NOMO-1 treated with DMSO at 0.1 percent for 48 hours (cell line): Measurements from ENCODE around the gene MAJIN.
"Not testable (repeated sequence)": the region's sequence is repeated elsewhere in the genome, so short reads cannot be mapped to it uniquely, and the experiment has no call there.

Experiments
- DNase-seq: peaks from one replicate; lab custom pipeline; 2025; ENCODE audit not compliant: unreplicated experiment; lab: John Stamatoyannopoulos, UW

MAJIN gene, protein sequence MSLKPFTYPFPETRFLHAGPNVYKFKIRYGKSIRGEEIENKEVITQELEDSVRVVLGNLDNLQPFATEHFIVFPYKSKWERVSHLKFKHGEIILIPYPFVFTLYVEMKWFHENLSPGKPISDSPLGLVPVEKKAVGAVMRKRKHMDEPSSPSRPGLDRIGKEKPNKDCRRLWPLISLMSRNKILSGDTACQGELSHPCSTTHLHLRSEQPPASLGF

GRCh38 chr11:64971421-64972233, at the start of gene MAJIN:
Gene MAJIN, minus strand, starts transcription at chr11:64972108. Its CDS starts 12,703 bp downstream, at chr11:64959405.
- peak; percentile 23 for DNase-seq

GRCh38 chr11:65021509-65021908, 49.6 kb upstream of the MAJIN start:
- no peak for DNase-seq

DNA sequence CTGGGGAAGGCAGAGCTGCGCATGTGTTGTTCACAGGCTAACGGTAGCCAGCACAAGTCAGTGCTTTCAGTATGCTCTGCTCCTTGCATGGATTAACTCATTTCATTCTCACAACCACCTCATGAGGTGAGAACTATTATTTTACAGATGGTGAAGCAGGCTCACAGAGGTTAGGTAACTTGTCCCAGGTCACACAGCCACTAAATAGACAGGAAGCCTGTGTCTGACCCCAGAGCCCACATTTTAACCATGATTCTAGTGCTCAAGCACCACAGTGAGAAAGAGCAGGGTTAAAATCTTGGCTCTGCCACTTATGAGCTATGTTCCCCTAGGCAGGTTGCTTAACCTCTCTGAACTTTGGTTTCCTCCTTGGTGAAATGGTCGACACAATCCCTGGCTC, 49.1 kb upstream of the MAJIN start:
- no peak for DNase-seq

DNA sequence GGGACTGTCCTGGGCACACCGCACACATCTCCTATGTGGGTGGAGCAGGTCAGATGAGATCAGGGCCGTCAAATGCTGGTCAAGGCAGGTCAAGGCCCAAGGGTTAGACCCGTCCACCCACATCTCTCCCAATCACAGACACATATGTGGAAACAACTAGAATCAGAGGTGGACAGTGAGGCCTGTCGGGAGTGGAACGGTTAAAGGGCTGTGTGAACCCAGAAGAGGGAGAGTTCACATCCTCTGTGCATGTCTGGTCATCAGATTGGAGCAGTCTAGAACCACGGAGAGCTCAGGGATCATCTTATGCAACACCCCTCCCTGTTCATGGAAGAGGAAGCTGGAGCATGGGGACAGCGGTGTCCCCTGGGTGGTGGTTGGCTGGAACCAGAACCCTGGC, 47.9 kb upstream of the MAJIN start:
- DNase-seq, result no peak

DNA sequence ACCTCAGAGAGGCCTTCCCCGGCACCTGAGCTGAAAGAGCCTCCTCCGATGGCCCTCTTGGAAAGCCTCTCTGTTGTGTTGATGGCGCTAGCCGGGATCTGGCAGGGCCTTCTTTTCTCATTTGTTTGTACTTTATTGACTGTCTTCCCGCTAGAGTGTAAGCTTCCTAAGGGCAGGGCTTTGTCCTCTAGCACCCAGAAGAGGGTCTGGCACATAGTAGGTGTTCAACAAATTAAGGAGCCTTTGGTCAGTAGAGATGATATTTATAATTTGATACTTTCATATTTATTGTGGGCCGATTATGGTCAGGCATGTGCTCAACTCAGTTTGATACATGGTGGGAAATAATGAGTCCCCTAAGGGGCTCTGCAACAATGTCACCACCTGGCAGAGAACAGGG, 46.0 kb upstream of the MAJIN start:
- DNase-seq, result no peak

DNA sequence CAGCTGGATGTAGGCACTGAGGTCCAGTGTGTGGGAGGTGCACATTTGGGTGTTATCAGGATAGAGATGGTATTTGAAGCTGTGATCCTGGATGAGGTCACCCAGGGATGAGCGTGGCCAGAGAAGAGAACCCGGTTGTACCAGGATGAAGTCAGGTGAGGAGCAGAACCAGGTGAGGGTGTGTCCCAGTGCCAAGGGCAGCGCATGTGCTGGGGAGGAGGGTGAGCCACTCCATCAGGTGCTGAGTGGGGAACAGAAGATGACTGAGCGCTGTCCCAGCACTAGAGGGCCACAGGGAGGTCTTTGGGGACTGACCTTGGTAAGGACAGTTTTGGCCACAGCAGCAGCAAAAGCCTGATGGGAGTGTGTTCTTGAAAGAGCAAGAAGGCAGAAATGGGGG, 44.8 kb upstream of the MAJIN start:
- no peak for DNase-seq

DNA sequence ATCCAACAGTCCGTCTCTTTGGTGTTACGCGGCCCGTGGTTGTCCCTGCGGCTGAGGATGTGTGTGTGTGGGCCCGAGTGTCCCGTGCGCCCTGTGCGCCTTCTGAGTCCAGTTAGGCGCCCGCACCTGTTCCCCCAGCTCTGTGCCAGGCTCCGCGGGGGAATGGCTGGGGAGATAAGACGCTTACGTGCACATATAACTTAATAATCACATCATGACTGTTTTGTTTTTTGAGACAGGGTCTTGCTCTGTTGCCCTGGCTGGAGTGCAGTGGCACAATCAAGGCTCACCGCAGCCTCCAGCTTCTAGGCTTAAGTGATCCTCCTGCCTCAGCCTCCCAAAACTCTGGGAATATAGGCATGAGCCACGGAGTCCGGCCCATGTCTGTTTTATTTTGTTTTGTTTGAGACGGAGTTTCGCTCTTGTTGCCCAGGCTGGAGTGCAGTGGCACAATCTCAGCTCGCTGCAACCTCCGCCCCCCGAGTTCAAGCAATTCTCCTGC, 42.9 kb upstream of the MAJIN start:
- peak; percentile 16 for DNase-seq

- DNase-seq, result peak; percentile 74
Observed at GRCh38 chr11:65013888-65014725, 42.2 kb upstream of the MAJIN start, which contains the start of gene ARL2. Gene ARL2, plus strand, starts transcription at chr11:65014160. Its CDS starts 48 bp downstream, at chr11:65014208.

DNA sequence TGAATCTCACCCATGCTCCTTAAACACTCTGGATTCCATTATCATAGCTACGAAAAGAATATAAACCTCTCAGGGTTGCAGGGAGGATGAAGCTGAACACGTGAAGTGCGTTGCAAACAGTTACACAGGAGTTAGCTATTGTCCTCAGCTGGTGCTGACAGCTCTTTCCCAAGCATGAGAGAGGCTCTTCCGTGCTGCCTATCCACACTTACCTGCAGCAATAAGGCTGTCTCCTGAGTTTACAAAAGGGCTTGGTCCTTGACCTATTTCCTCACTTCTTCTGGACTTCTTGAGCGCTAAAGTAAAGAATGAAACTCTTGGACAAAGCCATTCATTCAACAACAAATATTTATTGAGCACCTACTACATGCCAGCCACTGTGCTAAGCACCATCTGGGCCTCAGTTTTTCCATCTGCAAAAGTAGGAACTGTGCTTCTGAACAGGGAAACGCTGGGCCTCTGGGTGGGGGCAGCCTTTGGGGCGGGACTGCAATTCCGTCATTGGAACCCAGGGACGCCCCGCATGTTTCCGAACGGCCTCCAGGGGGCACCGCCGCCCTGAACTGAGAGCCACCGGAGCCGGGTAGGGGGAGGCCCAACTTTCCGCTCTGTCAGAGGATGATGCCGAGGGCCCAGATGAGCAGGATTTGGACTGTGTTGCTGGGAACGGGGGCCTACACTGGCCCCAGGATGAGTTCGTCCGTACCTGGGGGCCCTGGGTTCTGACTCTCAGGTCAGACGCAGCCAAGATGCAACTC, 41.4 kb upstream of the MAJIN start:
- peak; percentile 93 for DNase-seq

DNA sequence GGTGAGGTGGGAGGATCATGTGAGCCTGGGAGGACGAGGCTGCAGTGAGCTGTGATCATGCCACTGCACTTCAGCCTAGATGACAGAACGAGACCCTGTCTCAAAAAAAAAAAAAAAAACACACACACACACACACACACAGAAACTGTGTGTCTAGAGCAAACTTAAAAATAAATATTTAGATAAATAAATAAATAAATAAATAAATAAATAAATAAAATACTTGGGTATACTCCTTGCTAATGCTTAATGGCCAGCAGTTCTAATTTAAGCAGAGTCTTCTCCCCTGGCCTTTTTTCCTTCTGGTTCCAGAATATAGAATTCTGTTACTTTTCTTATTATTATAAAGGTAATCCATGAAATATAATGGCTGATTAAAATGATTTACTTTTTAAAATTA, 37.0 kb upstream of the MAJIN start:
- no peak for DNase-seq

GRCh38 chr11:65008016-65008415, 36.1 kb upstream of the MAJIN start:
- no peak for DNase-seq

GRCh38 chr11:65003968-65004367, 32.1 kb upstream of the MAJIN start:
- not testable (repeated sequence) for DNase-seq

DNA sequence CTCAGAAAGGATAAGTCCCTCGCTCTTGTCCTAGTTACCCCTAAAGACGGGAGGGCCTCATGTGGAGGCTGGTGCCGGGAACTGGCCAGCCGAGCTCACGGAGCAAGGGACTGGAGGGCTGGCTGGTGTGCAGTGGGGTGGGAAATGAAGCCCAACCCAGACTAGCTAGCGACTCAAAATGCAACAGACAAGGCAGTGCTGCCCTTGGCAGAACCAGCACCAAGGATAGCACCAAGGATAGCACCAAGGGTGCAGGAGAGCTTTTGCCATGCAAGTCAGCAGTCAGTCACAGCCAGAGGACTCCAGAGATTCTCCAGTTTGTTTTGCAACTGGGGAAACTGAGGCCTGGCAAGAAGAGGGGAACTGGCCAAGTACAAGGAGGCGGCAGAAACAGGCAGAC, 31.4 kb upstream of the MAJIN start:
- DNase-seq, result no peak

GRCh38 chr11:65002706-65003105, 30.8 kb upstream of the MAJIN start:
- DNase-seq, result no peak

DNA sequence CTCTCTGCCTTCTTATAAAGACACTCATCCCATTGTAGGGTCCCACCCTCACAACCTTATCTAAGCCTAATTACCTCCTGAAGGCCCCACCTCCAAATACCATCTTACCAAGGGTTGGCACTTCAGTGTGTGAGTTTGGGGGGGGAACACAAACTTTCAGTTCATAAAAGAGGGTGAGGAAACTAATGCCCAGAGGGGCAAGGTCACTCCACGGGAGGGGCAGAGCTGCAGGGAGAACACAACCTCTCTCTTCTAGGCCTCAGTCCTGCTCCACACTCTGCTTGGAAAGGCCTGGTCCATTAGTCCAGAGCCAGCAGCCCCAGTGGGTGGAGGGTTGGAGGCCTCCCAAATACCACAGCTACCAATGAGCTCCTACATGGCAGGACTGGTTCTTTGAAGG, 27.6 kb upstream of the MAJIN start:
- no peak for DNase-seq

GRCh38 chr11:64998690-64999431, 27.0 kb upstream of the MAJIN start:
- no peak for DNase-seq

GRCh38 chr11:64998141-64998540, 26.2 kb upstream of the MAJIN start:
- no peak for DNase-seq

DNA sequence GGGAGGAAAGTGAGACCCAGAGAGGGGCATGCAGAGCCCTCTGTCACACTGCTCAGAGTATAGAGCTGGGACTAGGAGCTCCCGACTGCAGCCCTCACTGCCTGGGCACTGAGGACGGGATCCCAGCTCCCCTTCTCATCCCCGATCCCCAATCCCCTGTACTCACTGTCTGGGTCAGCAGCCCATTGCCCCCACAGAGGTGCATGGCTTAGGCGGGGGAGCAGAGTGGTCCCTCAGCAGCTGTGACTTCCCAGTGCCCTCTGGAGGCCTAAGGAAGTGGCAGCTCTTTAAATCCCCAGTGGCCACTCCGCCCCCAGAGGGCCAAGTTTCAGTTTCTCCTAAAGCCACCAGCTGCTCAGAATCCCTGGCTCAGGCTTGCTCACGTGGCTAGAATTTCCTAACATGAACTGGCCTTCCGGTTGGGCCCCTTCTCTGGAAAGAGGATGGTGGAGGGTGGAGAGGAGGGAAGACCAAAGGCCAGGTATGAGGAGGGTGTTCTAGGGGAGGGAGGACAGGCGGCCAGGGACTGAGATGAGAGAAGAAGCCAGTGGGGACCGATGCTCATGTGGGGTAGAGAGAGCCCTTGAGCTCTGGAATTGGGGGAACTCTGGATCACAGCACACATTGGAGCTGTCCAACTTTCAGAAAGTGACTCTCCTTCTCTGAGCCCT, 24.9 kb upstream of the MAJIN start, which contains the start of gene BATF2:
TSS of gene BATF2 (minus strand) at position 262 of the 671 bp plus-strand sequence. CDS start at position 205, 57 bp downstream.
- peak; percentile 66 for DNase-seq

DNA sequence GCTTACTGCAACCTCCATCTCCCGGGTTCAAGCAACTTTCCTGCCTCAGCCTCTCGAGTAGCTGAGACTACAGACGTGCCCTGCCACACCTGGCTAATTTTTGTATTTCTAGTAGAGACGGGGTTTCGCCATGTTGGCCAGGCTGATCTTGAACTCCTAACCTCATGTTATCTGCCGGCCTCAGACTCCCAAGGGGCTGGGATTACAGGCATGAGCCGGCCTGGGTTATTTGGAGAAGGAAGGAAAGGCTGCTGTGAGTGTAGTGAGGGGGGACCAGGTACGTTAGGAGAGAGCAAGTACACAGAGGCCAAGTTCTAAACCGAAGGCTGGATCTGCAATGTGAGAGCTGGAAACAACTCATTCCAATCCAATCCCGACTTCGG, 24.4 kb upstream of the MAJIN start:
- no peak for DNase-seq
